H1 (cell line): ENCODE measurements around the gene KYNU.

ENCODE experiments used
- CEBPB ChIP-seq: IDR thresholded peaks from 2 replicates; pipeline ENCODE4 v1.6.1; 2012; ENCODE audit warnings: low read depth, low read length
- EZH2 ChIP-seq: fragments of 200-600 bp; sonication (generic); IDR thresholded peaks from 2 replicates; pipeline ENCODE4 v1.7.1; 2012; ENCODE audit warnings: low read depth, mild to moderate bottlenecking, moderate library complexity, low read length, inconsistent platforms; ENCODE audit not compliant: severe bottlenecking
- HDAC6 ChIP-seq: IDR thresholded peaks from one replicate; pipeline ENCODE4 v1.7.1; 2012; ENCODE audit warnings: low read depth, mild to moderate bottlenecking, inconsistent platforms, low read length, moderate library complexity
- KDM1A ChIP-seq: fragments of 200-600, 300-600 bp; sonication (generic); IDR thresholded peaks from 2 replicates; pipeline ENCODE4 v1.7.1; 2016; ENCODE audit warnings: mild to moderate bottlenecking, low read length, borderline replicate concordance
- SIN3A ChIP-seq, 2 experiments: IDR thresholded peaks in 1 of 2; conservative IDR thresholded peaks in 1 of 2; 2 replicates each; pipeline ENCODE4 v1.6.1; 2011 to 2012; ENCODE audit warnings: low read length in 2 of 2, improper control_type of control experiment in 1 of 2, low read depth in 1 of 2, mild to moderate bottlenecking in 1 of 2
- TF ChIP-seq, protein P1 (sequence below), 3 experiments: IDR thresholded peaks; 1 replicate in 2 of 3; 2 replicates in 1 of 3; pipeline versions ENCODE4 v1.5.1 to v1.6.1; 2011; ENCODE audit warnings: low read length in 3 of 3, mild to moderate bottlenecking in 3 of 3, inconsistent platforms in 2 of 3, low read depth in 1 of 3, moderate library complexity in 1 of 3; ENCODE audit not compliant: insufficient read depth in 1 of 3; ENCODE audit errors: control extremely low read depth in 1 of 3

GRCh38 chr2:143000599-143000998, 123.1 kb downstream of the KYNU start:
- no peak for TF ChIP-seq CEBPB
- TF ChIP-seq, protein P1, sequence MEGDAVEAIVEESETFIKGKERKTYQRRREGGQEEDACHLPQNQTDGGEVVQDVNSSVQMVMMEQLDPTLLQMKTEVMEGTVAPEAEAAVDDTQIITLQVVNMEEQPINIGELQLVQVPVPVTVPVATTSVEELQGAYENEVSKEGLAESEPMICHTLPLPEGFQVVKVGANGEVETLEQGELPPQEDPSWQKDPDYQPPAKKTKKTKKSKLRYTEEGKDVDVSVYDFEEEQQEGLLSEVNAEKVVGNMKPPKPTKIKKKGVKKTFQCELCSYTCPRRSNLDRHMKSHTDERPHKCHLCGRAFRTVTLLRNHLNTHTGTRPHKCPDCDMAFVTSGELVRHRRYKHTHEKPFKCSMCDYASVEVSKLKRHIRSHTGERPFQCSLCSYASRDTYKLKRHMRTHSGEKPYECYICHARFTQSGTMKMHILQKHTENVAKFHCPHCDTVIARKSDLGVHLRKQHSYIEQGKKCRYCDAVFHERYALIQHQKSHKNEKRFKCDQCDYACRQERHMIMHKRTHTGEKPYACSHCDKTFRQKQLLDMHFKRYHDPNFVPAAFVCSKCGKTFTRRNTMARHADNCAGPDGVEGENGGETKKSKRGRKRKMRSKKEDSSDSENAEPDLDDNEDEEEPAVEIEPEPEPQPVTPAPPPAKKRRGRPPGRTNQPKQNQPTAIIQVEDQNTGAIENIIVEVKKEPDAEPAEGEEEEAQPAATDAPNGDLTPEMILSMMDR (IDR thresholded peaks at IDR 0.05; ENCODE audit: control extremely low read depth in 1 of 3, insufficient read depth in 1 of 3, low read depth in 1 of 3, low read length in 3 of 3): no peak
- TF ChIP-seq SIN3A (conservative IDR thresholded peaks at IDR 0.05 in 1 of 2, IDR thresholded peaks at IDR 0.05 in 1 of 2; ENCODE audit: low read depth in 1 of 2, low read length in 2 of 2): no peak
- TF ChIP-seq HDAC6: no peak
- no peak for TF ChIP-seq KDM1A
- TF ChIP-seq EZH2: no peak
